A549 (cell line): Measurements from ENCODE around the gene FBXO24.
A peak's percentile ranks its signal among the peaks of the same experiment; 100 is the strongest.

Experiments used
- CTCF ChIP-seq: fragments of >200 bp; sonication (Bioruptor Twin); formaldehyde crosslinking; IDR thresholded peaks from 3 replicates; pipeline ENCODE4 v1.5.1; 2016
- EP300 ChIP-seq, 2 experiments: fragments of >200 bp; sonication (Bioruptor Twin); formaldehyde crosslinking; IDR thresholded peaks; 2 replicates in 1 of 2; 3 replicates in 1 of 2; pipeline ENCODE4 v1.6.1; 2016 to 2017
- HMGXB4 ChIP-seq: fragments of 250-450 bp; sonication (Bioruptor Pico); IDR thresholded peaks from 2 replicates; pipeline ENCODE4 v1.5.0; 2021; ENCODE audit warnings: mild to moderate bottlenecking, moderate library complexity, borderline replicate concordance
- NFE2L2 ChIP-seq: fragments of 150-350 bp; conservative IDR thresholded peaks from 2 replicates; pipeline ENCODE4 v1.6.1; 2014; ENCODE audit warnings: low read length
- TP53 ChIP-seq: fragments of 250-450 bp; sonication (Bioruptor Pico); IDR thresholded peaks from 2 replicates; pipeline ENCODE4 v1.5.0; 2021; ENCODE audit warnings: mild to moderate bottlenecking, moderate library complexity

GRCh38 chr7:100545360-100546128, 40.6 kb upstream of the FBXO24 start:
- no peak for TF ChIP-seq HMGXB4 (CRISPR knock-in tag)
- no peak for TF ChIP-seq NFE2L2
- peak; percentile 15; the same call in 1 of the 3 replicates for TF ChIP-seq CTCF
- no peak for TF ChIP-seq TP53
- peak in 1 of 2 experiments; percentile 53; a peak in 1 of 5 replicates for TF ChIP-seq EP300 (IDR thresholded peaks at IDR 0.05)
